GM12892 (cell line): ENCODE results near the gene UBTD2.

ENCODE experiments used
- POLR2A ChIP-seq: IDR thresholded peaks from 2 replicates; pipeline ENCODE4 v1.6.1; 2011; ENCODE audit warnings: low read depth, low read length, control low read depth
- POLR2AphosphoS5 ChIP-seq: IDR thresholded peaks from 2 replicates; pipeline ENCODE4 v1.6.1; 2011; ENCODE audit warnings: low read depth, low read length, control low read depth
- TAF1 ChIP-seq: IDR thresholded peaks from 2 replicates; pipeline ENCODE4 v1.6.1; 2011; ENCODE audit warnings: low read depth, mild to moderate bottlenecking, control low read depth, low read length, borderline replicate concordance

GRCh38 chr5:172266071-172266675 is 17.4 kb downstream of the UBTD2 start:
- no peak for TF ChIP-seq POLR2A
- no peak for TF ChIP-seq POLR2AphosphoS5
- TF ChIP-seq TAF1, result no peak
